DOHH2 (cell line): ENCODE data around the gene CPZ.

Source experiments
- EZH2phosphoT487 ChIP-seq: fragments of 200-600 bp; sonication (generic); IDR thresholded peaks from 2 replicates; pipeline ENCODE4 v1.6.1; 2017; ENCODE audit warnings: borderline replicate concordance, mild to moderate bottlenecking, antibody characterized with exemption, low read length, moderate library complexity, mixed read lengths
- TF ChIP-seq, protein P1 (sequence below): fragments of 200-600 bp; sonication (generic); IDR thresholded peaks from one replicate; pipeline ENCODE4 v1.5.1; 2014; ENCODE audit warnings: antibody characterized with exemption, mild to moderate bottlenecking, low read depth, low read length; ENCODE audit not compliant: poor library complexity, severe bottlenecking

DNA sequence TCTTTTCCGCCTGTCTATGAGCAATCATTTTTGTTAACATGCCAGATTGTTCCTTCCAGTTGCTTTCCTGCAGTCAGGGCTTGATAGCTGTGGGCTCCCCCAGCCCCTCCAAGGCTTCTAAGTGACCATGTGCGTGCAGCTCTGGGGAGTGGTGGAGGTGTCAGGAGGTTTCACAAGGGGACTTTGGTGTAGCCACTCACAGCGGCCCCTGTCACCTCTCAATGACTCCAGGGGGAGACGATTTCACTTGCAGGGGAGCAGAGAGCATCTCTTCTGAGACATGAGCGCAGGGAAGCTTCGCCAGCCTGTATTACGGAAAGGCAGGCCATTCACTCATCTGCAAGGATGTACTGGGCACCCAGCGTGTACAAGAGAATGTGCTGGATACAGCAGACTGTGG lies 15.5 kb upstream of the CPZ start:
- TF ChIP-seq, protein P1, sequence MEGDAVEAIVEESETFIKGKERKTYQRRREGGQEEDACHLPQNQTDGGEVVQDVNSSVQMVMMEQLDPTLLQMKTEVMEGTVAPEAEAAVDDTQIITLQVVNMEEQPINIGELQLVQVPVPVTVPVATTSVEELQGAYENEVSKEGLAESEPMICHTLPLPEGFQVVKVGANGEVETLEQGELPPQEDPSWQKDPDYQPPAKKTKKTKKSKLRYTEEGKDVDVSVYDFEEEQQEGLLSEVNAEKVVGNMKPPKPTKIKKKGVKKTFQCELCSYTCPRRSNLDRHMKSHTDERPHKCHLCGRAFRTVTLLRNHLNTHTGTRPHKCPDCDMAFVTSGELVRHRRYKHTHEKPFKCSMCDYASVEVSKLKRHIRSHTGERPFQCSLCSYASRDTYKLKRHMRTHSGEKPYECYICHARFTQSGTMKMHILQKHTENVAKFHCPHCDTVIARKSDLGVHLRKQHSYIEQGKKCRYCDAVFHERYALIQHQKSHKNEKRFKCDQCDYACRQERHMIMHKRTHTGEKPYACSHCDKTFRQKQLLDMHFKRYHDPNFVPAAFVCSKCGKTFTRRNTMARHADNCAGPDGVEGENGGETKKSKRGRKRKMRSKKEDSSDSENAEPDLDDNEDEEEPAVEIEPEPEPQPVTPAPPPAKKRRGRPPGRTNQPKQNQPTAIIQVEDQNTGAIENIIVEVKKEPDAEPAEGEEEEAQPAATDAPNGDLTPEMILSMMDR: no peak
- TF ChIP-seq EZH2phosphoT487: no peak
